Fibroblast of peridontal ligament (primary cell): ENCODE data around the gene LRRC8E.
"Not testable (repeated sequence)": the region's sequence is repeated elsewhere in the genome, so short reads cannot be mapped to it uniquely, and the experiment has no call there.

Experiments
- DNase-seq: peaks from one replicate; pipeline ENCODE4 v3.0.0-alpha.2; 2010; ENCODE audit errors: extremely low read depth

Gene LRRC8E

DNA sequence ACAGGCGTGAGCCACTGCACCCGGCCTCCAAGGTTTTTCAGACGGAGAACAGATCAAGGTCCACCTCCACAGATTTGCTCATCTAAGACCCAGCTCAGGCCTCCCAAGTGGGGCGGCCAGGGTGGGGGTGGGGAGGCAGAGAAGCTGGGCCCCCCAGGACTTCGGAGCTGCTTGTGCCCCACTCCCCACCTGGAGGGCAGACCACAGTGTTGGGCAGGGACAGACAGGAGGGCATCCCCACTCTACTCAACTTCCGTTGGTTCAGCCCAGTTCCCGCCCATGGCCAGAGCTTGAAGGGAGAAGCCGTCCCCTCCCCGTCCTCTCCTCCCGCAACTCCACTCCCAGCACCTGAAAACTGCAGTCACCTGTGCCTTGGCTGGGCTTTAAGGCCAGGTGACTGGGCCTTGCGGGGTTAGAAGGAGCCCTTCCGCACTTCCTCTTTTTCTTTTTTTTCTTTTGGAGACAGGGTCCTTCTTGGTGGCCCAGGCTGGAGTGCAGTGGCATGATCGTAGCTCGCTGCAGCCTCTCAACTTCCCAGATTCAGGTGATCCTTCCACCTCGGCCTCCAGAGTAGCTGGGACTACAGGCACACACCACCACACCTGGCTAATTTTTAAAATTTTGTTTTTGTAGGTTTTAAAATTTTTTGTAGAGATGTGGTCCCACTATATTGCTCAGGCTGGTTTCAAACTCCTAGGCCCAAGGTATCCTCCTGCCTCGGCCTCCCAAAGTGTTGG is 734 bp upstream of the LRRC8E start:
- DNase-seq, result no peak

DNA sequence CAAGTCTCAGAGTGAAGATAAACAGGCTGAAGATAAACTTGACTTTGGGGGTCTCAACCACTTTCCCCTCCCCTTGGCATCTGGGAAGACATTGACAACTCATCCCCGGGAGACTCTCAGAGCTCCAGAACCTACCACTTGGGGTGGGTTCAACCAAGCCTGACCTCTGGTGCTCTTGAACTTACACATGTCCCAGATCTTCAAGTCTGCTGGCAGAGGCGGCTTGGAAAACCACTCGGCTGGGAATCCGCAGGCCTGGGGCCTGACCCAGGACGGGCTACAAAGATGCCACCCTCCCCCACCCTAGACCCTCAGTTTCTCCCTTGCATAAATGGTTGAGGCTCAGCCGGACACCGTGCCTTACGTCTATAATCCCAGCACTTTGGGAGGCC is 512 bp downstream of the LRRC8E start:
- no peak for DNase-seq

DNA sequence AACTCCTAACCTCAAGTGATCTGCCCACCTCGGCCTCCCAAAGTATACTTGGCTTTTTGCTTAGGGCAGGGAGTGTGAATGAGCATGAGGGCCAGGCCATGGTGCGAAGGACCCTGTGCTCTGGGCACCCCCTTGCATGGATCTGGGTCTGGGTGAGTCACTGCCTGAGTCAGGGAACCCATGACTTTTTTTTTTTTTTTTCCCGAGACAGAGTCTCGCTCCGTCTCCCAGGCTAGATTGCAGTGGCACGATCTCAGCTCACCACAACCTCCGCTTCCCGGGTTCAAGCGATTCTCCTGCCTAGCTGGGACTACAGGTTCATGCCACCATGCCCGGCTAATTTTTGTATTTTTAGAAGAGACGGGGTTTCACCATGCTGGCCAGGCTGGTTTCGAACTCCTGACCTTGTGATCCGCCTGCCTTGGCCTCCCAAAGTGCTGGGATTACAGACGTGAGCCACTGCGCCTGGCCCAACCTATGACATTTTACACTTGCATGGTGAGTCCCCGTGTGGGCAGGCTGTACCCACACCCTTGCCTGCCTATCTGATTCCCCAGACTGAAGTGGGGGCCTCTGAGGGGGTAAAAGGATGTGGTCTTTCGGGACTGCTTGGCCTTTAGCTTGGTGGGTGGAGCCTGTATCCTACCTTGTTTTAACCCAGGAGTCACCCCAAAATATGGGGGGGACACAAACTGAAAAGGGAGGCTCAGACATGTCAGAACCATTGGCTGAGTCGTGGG is 5.2 kb downstream of the LRRC8E start:
- DNase-seq, result not testable (repeated sequence)

DNA sequence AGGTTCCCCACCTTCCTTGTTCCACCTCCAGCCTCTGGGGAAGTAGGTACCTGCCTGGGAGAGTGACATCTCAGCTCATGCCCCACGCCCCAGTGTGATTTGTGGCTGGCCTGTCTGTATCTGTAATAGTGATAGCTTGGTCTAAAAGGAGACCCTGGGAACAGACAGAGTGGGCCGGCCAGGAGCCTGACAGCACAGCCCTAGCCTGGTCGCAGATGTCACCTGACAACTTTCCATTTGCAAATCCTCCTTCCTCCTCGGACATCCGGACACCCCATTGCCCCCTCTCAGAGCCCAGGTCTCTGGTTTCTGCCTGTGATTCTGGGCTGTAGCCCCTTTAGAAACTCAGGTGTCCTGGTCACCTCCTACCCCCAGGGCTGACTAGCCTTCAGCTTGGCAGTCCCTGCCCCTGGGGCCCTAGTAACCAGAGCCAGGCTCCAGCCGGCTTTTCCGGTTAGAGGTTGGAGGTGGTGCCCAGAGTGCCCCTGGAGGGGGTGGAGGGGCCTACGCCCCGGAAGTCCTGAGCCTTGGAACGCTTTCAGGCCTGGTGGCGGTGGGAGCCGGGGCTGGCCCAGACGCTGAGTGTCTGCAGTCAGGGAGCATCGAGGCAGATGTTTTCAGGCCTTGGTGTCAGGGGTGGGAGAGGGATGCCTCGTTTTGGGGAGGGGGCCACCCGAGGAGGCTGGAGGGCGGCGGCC is 6.5 kb downstream of the LRRC8E start:
- no peak for DNase-seq

DNA sequence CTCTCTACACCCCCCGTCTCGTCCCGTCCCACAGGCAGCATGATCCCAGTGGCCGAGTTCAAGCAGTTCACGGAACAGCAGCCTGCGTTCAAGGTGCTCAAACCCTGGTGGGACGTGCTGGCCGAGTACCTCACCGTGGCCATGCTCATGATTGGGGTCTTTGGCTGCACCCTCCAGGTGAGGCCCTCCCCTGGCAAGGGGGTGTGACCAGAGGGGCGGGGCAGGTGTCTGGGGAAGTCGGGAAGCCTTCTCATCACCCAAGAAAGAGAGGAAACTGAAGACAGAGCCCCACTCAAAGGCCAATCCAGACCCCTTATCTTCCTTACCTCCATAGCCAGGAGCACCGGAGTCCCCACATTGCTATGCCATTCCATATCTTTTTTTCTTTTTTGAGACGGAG is 7.3 kb downstream of the LRRC8E start:
- no peak for DNase-seq

DNA sequence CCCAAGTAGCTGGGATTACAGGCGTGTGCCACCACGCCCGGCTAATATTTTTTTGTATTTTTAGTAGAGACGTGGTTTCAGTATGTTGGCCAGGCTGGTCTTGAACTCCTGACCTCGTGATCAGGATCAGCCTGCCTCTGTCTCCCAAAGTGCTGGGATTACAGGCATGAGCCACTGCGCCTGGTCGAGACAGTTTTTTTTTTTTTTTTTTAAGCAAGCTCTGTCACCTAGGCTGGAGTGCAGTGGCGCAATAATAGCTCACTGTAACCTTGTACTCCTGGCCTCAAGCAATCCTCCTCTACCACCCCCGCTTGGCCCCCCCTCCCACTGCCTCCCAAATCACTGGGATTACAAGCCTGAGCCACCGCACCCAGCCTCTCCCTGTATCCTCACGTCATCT is 9.0 kb downstream of the LRRC8E start:
- no peak for DNase-seq

DNA sequence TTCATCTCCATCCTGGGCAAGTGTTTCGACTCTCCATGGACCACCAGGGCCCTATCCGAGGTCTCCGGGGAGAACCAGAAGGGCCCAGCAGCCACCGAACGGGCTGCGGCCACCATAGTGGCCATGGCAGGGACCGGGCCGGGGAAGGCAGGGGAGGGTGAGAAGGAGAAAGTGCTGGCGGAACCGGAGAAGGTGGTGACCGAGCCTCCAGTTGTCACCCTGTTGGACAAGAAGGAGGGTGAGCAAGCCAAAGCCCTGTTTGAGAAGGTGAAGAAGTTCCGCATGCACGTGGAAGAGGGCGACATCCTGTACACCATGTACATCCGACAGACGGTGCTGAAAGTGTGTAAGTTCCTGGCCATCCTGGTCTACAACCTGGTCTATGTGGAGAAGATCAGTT is 10.7 kb downstream of the LRRC8E start:
- no peak for DNase-seq

DNA sequence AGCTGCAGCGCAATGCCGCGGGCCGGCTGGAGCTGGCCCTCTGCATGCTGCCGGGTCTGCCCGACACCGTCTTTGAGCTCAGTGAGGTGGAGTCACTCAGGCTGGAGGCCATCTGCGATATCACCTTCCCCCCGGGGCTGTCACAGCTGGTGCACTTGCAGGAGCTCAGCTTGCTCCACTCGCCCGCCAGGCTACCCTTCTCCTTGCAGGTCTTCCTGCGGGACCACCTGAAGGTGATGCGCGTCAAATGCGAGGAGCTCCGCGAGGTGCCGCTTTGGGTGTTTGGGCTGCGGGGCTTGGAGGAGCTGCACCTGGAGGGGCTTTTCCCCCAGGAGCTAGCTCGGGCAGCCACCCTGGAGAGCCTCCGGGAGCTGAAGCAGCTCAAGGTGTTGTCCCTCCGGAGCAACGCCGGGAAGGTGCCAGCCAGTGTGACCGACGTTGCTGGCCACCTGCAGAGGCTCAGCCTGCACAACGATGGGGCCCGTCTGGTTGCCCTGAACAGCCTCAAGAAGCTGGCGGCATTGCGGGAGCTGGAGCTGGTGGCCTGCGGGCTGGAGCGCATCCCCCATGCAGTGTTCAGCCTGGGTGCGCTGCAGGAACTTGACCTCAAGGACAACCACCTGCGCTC is 11.6 kb downstream of the LRRC8E start:
- DNase-seq, result no peak

DNA sequence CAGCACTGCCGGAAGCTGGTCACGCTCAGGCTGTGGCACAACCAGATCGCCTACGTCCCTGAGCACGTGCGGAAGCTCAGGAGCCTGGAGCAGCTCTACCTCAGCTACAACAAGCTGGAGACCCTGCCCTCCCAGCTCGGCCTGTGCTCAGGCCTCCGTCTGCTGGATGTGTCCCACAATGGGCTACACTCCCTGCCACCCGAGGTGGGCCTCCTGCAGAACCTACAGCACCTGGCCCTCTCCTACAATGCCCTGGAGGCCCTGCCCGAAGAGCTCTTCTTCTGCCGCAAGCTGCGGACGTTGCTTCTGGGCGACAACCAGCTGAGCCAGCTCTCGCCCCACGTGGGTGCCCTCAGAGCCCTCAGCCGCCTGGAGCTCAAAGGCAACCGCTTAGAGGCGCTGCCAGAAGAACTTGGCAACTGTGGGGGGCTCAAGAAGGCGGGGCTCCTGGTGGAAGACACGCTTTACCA is 12.1 kb downstream of the LRRC8E start:
- DNase-seq, result no peak

DNA sequence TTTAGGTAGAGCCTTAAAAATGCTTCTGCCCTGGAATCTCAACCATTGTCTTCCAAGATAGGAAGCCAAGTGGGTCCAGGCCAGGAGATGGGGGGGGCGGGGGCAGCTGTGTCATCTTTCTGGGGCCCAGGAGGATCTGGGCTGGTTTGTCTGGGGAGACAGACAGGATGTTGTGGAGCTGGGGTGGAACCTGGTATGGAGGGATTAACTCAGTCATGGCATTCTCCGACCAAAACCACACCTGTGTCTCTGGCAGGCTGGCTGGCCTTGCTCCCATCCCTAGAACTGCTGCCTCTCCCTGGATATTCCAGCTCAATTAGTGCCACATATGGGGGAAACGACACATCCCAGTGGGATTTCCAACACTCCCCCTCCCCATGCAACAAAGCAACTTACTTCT is 12.6 kb downstream of the LRRC8E start:
- no peak for DNase-seq

DNA sequence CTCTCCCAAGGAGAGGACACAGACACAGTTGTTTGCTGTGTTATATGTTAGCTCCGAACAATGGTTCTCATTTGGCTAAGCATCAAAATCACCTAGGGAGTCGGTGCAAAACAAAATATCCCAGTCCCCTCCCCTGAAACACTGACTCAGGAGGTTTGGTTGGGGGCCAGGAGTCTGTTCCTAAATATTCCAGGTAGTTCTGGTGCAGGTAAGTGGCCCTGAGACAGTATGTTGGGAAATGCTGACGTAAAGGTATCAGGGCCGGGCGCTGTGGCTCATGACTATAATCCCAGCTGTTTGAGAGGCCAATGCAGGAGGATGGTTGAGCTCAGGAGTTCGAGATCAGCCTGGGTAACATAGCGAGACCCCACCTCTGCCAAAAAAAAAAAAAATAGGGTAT is 13.0 kb downstream of the LRRC8E start:
- no peak for DNase-seq

DNA sequence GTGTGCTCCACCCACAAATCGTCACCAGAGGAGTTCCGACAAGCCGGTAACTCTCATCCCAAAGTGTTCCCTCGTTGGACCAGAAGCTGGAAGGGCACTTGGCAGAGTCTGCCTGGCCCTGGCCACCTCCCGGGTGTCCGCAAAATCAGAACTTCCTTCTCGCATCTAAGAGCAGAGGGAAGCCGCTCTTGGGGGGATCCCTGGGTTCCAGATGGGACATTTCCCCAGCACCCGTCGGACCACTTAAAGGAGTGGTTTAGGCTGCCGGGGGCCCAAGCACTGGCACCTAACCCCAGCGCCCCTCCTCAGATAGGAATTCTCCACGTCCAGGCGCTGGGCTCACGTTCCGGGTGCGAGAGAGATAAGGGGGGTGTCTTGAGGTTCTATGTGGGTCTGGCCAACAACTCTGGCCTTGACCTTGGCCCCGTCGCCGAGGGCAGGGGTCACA is 14.5 kb downstream of the LRRC8E start:
- no peak for DNase-seq

DNA sequence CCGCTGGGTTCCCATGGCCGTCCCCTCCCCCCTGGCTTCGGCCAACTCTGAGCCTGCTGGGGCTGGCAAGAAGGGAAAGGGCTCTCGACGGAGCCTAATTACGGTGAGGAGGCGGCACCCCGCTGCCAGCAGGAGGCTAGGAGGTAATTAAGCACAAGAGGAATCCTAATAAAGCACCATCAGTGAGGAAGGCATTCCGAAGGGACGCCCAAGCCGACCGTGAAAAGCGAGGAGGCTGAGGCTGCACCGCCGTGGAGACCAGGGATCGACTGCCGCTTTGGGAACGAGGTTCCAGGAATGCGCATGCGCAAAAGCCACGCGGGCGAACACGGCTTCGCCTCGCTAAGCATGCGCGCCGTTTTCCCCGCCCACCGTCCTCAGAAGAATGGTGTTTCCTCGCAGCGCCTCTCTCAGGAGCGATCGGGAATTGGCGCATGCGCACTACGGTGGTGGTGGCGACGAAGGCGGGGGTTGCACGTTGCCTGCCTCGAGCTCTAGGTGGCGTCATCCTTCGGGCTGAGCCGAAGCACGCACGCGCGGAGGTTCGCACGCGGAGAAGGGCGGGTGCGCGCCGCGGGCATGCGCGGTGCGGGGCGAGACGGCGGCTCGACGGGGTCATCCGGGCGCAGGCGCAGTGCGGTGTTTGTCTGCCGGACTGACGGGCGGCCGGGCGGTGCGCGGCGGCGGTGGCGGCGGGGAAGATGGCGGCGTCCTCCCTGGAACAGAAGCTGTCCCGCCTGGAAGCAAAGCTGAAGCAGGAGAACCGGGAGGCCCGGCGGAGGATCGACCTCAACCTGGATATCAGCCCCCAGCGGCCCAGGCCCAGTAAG is 15.1 kb downstream of the LRRC8E start, which contains the start of gene MAP2K7:
MAP2K7 (plus strand) TSS at position 634 of the 830 bp plus-strand sequence; CDS start at position 702, 68 bp downstream.
- DNase-seq, result peak; percentile 99

DNA sequence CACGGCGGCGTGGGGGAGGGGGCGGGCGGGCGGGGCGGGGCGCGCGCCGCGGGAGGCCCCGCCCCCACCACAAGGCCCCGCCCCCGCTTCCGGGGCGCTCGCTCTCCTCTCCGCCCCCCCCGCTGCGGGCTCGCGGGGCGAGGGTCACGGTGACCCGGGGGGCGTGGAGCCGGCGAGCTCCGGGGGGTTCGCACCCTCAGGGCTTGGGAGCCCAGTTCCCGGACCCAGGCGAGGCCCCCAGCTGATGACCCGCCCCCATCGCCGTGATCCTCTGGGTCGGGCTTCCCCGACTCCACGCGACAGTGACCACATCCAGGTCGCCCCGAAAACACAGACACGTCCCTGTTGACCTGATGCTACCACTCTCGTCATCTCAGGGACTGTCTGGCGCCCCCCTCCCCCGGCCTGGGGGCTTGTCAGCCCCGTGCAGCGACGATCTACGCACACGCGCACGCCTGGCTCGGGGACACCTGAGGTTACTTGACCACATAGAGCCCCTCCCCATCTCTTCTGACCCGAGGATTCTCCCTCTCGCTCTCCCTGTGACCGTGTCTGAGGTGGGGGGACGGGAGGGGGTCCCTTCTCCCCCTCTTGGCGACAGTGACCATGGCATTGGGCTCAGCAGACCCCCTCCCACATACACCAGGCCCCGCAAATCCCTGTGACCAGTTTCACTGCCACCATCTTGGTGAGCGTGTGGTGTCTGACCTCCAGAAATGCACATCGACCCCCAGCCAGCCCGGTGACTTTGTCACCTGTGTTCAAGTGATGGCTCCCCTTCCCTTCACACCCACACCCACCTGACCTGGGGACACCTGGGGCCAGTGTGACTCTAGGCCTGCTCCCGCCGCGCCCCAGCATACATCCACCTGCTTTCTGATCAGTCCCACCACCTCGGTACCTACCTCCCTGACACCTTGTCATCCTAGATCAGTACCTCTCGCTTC is 16.0 kb downstream of the LRRC8E start:
- no peak for DNase-seq

DNA sequence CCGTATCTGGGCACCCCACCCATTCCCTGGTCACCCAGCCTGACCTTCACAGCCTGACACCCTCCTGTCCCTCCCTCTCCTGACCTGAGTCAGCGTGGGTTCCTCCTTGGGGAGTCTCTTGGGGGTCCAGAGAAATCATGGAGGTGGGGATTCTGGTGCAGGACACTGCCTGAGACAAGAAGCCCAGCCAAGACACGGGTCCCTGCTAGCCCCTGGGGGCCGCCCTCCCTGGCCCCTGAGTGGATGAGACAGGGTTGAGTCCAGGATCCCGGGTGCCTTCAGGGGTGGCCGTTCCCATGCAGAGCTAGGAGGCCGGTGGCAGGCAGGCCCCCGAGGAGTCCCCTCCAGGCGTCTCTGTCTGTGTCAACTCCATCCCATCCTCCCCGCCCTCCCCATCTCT is 17.0 kb downstream of the LRRC8E start:
- no peak for DNase-seq

DNA sequence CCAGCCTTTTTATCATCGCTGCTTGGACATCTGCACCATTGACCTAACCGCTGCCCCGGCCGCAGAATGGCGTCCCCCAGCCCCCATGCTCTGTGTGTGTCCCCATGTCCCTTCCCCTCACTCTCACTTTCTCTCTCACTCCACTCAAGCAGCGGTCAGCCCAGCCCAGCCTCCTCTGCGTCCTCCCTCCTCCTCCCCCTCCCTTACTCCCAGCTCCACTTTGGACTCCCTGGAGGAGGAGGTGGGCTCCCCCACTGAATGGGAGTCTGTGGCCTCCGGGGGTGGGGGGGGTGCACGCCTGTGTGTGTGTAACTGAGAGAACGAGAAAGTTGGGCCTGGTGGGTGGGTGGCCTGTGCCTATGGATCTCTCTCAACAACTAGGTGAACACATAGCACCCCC is 17.5 kb downstream of the LRRC8E start:
- no peak for DNase-seq

DNA sequence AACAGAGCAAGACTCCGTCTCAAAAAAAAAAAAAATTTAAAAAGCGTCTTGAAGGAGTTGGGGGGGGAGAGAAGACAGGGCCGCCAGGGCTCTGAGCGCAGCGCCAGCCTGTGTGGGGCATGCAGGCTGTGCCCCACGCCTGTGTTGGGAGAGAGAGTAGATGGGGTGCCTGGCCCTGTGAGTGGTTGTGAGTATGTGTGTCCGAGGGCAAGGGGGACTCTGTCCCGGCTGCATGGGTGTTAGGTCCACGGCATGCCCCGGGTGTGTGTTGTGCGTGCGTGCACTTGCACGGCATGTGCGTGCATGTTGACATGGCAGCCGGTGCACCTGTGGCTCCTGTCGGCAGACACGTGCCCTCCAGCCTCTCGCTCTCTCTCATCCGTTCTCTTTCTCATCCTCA is 18.8 kb downstream of the LRRC8E start:
- no peak for DNase-seq

DNA sequence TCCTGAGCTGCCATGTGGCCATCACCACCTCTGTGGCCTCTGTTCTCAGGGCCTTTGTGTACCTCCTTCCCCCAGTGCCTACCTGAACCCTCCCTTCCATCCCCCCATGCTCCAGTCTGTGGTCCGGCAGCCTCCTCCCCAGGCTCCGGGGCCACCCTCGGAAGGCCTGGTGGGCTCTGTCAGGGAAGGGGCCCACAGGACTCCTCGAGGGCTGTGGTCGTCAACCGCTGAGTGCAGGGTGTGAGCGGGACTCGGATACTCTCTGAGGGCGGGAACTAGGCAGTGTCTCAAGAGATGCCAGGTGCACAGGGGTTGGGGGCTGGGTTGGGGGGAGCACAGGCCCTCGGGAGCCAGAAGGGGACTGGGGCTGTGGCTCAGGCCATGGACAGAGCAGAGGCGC is 19.2 kb downstream of the LRRC8E start:
- DNase-seq, result no peak

DNA sequence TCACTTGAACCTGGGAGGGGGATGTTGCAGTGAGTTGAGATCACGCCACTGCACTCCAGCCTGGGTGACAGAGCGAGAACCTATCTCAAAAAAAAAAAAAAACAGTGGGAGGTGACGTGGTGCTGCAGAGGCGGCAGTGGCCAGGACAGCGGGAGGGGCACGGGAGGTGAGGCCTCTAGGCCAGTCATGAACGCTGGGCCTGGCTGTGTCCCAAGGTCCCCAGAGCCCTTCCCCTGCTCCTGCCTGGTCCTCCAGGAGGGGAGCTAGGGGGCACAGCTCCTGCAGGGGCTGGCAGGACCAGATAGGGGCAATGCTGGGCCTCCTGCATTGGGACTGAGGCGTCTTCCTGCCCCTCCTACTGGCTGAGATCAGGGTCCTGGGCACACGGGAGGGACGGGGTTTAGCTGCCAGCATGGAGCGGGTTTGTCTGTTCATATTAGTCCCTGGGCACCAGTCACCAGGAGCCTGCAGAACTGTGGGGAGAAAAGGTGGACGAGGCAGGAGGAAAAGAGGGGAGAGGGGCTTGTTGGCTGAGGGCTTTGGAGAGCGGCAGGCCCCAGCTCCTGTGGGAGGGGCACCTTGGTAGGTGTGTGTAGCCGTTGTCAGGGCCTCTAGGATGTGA is 19.9 kb downstream of the LRRC8E start:
- DNase-seq, result no peak
